Measurements from ENCODE around the gene KDM6B.

Gene KDM6B

GRCh38 chr17:7840441-7840840 lies 6.4 kb downstream of the KDM6B start:
- DNase-seq (ENCODE audit: low read depth) = no peak

DNA sequence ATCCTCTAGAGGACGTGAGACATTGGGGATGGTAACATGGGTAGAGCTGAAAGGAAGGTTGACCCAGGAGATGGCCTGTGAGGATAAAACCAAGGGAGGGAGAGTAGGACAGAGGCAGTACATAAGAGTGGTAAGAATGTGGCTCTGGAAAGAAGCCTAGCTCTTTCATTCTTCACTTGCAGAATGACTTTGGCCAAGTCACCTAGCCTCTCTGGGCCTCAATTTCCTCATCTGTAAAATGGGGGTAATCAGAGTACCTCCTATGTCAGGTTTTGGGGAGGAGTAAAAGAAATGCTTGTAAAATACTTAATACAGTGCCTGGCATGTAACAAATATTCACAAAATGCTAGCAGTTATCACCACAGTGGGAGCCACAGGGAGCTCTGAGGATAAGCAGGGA lies 6.9 kb downstream of the KDM6B start:
- DNase-seq (ENCODE audit: low read depth) = no peak

GRCh38 chr17:7841396-7841914 lies 7.4 kb downstream of the KDM6B start:
- peak; percentile 85 for DNase-seq (ENCODE audit: low read depth)

DNA sequence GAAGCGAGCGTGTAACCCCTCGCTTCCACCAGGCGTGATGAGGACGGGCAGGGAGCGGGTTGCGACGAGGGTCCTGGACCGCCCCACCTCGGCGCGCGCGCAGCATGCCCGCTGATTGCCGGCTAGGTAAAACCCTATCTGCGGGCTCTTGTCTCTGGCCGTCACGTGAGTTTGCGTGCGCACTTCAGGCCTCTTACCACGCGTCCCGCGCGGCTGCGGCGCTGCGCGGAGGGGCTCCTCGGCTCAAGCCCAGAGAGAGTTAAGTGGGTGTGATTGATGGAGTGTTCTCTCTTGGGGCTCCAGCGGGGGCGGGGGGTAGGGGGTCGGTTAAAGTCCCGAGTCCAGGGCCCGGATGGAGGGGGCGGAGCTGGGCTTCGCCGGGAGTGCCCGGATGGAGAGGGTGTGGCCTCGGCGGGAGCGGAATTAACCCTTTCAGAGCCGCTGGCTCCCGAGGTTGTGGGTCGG lies 7.9 kb downstream of the KDM6B start:
- peak; percentile 80 for DNase-seq (ENCODE audit: low read depth)

DNA sequence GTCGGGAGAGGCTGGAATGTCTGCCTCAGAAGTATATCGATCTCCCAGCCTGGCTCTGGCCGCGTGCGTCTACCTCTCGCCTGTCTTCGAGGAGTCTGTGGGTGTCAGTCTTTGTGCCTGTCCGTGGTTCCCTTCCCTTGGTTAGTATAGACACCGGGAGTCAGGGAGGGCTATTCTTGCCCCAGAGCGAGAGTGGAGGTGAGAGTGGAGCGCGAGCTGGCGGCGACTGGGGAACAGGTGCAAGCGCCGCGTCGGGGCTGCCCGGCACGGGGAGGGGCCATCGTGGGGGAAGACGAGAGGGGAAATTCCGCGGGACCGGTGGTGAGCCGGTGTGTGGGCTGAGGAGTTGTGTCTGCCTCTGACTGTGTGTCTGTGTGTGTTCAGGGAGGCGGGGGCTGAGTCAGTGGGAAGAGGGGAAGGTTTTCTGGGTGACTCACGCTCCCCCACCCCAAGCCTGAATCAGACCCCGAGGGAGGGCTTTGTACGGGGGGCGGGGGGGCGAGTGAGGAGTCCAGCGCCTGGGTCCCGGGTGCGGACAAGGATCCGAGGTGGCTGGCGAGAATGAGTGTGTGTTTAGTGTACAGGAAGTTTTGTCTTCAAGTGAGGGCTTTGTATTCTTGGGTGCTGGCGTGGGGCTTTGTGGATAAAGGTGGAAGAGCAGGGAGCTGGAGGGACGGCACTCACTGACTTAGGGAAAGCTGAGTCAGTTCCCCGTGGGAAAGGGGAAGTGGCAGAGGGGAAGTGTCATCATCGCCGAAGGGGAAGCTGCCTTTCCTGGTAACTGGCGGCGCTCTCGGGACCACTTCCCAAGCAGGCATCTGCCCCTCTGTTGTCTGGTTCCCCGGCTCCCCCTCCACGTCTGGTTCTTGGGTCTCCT lies 8.6 kb downstream of the KDM6B start:
- peak; percentile 97 for DNase-seq (ENCODE audit: low read depth)

DNA sequence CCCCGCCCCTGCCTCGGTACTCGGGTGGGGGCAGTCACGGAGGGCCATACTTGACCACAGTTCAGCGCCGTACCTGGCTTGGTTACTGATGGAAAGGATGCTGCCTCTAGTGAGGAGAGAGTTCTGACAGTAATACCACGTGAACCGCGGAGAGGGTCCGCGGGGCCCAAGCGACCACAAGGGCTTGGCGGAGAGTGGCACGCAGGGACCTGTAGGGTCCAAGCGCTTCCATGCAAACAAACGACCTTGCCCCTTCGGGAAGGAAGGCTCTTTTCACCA lies 9.2 kb downstream of the KDM6B start:
- no peak for DNase-seq (ENCODE audit: low read depth)

GRCh38 chr17:7843536-7844291 lies 9.7 kb downstream of the KDM6B start:
- peak; percentile 87 for DNase-seq (ENCODE audit: low read depth)

GRCh38 chr17:7844292-7845154 lies 10.5 kb downstream of the KDM6B start:
- DNase-seq (ENCODE audit: low read depth) = peak; percentile 94

GRCh38 chr17:7845359-7846062 lies 11.5 kb downstream of the KDM6B start:
- no peak for DNase-seq (ENCODE audit: low read depth)

- DNase-seq (ENCODE audit: low read depth) = no peak
Observed at GRCh38 chr17:7846063-7846735, 12.2 kb downstream of the KDM6B start.

DNA sequence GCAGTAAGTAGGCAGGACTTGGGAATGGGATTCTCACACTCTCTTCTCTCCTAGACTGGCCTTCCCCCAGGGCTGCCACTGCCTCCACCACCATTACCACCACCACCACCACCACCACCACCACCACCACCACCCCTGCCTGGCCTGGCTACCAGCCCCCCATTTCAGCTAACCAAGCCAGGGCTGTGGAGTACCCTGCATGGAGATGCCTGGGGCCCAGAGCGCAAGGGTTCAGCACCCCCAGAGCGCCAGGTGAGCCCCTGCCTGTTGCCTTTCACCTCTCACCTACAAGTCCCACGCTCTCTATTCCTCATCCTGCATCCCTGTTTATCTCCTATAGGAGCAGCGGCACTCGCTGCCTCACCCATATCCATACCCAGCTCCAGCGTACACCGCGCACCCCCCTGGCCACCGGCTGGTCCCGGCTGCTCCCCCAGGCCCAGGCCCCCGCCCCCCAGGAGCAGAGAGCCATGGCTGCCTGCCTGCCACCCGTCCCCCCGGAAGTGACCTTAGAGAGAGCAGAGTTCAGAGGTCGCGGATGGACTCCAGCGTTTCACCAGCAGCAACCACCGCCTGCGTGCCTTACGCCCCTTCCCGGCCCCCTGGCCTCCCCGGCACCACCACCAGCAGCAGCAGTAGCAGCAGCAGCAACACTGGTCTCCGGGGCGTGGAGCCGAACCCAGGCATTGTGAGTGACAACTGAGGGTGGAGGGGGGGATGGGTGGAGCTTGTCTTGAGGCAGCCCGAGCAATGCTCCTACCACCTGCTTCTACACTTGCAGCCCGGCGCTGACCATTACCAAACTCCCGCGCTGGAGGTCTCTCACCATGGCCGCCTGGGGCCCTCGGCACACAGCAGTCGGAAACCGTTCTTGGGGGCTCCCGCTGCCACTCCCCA lies 13.0 kb downstream of the KDM6B start:
- DNase-seq (ENCODE audit: low read depth) = no peak

GRCh38 chr17:7848131-7848579 lies 14.1 kb downstream of the KDM6B start:
- no peak for DNase-seq (ENCODE audit: low read depth)

DNA sequence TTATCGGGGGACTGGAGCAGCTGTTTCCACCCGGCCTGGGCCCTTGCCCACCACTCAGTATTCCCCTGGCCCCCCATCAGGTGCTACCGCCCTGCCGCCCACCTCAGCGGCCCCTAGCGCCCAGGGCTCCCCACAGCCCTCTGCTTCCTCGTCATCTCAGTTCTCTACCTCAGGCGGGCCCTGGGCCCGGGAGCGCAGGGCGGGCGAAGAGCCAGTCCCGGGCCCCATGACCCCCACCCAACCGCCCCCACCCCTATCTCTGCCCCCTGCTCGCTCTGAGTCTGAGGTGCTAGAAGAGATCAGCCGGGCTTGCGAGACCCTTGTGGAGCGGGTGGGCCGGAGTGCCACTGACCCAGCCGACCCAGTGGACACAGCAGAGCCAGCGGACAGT lies 14.7 kb downstream of the KDM6B start:
- no peak for DNase-seq (ENCODE audit: low read depth)

DNA sequence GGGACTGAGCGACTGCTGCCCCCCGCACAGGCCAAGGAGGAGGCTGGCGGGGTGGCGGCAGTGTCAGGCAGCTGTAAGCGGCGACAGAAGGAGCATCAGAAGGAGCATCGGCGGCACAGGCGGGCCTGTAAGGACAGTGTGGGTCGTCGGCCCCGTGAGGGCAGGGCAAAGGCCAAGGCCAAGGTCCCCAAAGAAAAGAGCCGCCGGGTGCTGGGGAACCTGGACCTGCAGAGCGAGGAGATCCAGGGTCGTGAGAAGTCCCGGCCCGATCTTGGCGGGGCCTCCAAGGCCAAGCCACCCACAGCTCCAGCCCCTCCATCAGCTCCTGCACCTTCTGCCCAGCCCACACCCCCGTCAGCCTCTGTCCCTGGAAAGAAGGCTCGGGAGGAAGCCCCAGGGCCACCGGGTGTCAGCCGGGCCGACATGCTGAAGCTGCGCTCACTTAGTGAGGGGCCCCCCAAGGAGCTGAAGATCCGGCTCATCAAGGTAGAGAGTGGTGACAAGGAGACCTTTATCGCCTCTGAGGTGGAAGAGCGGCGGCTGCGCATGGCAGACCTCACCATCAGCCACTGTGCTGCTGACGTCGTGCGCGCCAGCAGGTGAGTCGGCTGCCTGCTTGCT lies 15.2 kb downstream of the KDM6B start:
- DNase-seq (ENCODE audit: low read depth) = no peak

DNA sequence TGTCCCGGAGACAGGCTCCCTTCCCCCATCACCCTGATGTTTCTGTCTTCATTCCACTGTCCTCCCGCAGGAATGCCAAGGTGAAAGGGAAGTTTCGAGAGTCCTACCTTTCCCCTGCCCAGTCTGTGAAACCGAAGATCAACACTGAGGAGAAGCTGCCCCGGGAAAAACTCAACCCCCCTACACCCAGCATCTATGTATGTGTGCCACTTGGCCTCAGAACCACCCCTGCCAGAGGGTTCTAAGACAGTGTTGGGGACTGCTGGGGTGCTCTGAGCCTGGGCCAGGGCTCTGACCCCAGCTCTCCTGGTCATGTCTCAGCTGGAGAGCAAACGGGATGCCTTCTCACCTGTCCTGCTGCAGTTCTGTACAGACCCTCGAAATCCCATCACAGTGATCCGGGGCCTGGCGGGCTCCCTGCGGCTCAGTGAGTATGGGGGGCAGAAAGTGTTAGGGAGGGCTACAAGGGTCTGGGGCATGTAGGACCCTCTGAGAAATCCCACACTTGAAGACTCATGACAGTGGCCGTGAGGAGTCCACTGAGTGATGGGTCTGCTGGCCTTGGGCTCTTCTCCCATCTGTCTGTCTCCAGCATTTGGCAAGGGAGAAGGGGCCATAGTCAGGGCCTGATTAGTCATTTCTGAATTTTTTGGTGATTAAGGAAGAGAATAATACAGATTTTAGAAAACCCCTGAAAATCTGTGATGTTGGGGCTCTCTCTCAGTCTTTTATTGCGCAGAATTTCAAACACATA lies 15.9 kb downstream of the KDM6B start:
- no peak for DNase-seq (ENCODE audit: low read depth)

- DNase-seq (ENCODE audit: low read depth) = no peak
Observed at GRCh38 chr17:7850701-7851437, 16.9 kb downstream of the KDM6B start.

DNA sequence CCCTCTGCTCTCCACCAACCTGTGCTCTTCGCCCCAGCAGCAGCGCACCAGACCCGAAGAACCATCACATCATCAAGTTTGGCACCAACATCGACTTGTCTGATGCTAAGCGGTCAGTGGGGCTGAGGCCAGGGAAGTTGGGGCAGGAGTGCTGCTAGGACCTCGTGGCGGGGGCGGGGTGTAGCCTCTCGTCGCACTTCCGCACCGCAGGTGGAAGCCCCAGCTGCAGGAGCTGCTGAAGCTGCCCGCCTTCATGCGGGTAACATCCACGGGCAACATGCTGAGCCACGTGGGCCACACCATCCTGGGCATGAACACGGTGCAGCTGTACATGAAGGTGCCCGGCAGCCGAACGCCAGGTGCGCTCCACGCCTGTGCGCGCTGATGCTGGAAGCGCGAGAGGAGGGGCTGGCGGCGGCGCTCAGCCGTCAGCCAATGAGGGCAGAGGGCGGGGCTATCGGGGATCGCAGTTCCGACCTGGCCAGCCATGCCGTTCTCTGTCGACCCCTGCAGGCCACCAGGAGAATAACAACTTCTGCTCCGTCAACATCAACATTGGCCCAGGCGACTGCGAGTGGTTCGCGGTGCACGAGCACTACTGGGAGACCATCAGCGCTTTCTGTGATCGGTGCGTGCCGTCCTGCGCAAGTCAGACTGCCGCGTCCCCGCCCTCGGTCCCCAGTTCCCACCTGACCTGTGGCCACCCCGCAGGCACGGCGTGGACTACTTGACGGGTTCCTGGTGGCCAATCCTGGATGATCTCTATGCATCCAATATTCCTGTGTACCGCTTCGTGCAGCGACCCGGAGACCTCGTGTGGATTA lies 17.6 kb downstream of the KDM6B start:
- DNase-seq (ENCODE audit: low read depth) = peak; percentile 81

Data from amniotic epithelial cell (primary cell).